ENCODE measurements around the gene NR4A3.

NR4A3 gene

DNA sequence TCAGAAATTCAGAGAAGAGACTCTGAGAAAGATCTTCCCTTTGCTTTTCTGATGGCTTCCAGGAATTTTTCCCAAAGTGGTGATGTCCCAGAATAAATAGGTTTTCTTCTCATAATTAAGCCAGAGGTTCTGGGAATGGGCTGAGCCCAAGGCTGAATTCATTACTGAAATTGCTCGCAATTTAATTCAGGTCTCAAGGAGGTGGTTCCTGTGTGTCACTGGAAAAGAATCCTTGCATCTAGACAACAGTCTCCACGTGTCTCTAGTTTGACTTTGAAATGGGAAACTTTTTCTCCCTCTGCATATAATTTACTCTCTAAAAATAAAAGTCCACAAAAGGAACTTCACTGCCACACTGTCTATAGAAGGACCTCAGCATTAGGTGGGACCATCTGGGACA, 57.0 kb downstream of the NR4A3 start:
- DNase-seq = peak; percentile 37

DNA sequence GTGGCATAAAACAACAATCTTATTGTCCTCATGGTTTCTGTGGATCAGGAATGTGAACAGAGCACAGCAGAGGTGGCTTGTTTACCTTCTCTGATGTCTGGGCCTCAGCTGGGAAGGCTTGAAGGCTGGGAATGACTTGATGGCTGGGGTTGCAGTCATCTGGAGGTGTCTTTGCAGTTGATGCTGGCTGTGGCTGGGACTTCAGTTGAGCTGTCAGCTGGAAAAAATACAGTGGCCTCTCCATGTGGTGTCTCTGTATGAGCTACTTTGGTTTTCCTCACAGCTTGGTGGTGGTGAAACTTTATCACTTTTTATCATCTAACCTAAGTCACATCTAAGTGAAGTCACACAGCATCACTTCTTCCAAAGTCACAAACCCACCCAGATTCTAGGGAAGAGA, 60.1 kb downstream of the NR4A3 start:
- no peak for DNase-seq

- no peak for DNase-seq
Measured at GRCh38 chr9:99885747-99886146, 64.1 kb downstream of the NR4A3 start.

DNA sequence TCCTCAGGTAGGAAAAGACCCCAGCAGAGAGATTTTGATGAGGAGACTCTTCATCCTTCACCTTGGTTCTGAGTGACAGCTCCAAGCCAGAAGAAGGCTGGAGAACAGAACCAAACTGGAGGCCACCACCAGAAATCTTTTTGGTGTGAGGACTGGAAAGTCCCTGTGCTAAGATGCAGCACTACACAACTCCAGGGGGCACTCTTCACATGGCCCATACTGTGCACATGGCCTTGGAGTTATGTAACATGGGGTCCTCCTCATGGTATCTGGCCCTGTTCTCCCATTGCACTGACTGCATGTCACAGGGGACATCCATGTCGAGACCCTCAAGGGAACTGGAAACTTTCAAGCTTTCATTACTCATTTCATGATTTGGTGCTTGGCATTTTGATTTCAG, 67.4 kb downstream of the NR4A3 start:
- DNase-seq = no peak

DNA sequence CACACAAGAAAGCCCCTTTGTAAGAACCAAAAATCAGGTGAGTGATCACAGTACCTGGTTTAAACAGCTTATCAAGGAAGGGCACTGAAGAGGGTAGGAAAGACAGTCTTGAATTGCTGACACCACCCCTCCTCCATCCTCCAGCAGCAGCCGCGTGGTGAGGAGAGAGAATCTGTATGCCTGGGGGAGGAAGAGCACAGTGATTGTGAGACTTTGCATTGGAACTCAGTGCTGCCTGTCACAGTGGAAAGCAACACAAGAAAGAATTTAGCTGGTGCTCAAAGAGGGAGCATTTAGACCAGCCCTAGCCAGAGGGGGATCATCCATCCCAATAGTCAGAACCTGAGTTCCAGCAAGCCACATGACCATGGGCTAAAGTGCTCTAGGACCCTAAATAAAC, 73.1 kb downstream of the NR4A3 start:
- DNase-seq = no peak

GRCh38 chr9:99895510-99895909, 73.8 kb downstream of the NR4A3 start:
- DNase-seq = no peak

GRCh38 chr9:99896119-99896518, 74.4 kb downstream of the NR4A3 start:
- DNase-seq = no peak

- DNase-seq = no peak
Measured at GRCh38 chr9:99903393-99903792, 81.7 kb downstream of the NR4A3 start.

DNA sequence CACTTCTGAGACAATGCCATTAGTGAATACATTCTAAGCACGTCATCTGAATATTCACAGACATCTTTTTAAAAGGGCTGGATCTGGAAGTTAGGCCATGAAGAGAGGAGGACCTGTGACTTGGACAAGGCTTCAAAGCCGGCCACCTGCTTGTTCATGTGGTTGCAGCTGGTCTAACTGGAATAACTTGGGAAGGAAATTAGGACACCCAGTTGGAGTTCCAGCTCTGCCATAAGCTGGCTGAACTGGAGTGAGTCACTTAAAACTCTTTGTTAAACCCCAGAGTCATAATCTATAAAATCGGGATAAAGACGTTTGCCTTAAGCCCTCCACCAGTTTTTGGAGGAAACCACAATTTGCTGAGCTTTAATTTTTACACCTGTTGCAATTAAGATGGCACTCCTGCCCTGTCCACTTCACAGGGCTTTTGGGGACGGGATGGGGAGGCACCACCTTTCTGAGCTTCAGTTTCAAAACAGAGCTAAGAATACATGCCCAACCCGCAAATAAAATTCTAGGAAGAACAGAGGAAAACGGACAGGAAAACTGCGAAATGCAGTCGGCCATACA, 84.2 kb downstream of the NR4A3 start:
- DNase-seq = no peak

GRCh38 chr9:99906403-99907207, 84.9 kb downstream of the NR4A3 start, which contains the start of gene STX17:
TSS of gene STX17 (plus strand) at chr9:99906654. CDS start at chr9:99915240, 8,586 bp downstream.
- peak; percentile 71 for DNase-seq

DNA sequence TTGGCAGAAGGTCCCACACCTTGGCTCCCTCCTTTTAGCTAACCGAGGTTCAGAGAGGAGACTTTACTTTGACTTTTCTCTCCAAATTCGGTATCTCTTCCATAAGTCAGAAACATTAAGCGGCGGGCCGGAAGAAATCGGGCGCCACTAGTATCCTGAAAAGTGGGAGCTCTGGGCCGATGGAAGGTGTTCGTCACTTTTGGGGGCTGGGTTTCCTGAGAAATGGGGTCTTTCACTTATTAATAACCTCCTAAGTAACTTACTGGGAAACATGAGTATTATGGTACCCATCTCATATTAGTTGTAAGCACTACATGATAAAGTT, 85.5 kb downstream of the NR4A3 start:
- no peak for DNase-seq

GRCh38 chr9:99911600-99911999, 89.9 kb downstream of the NR4A3 start:
- no peak for DNase-seq

Measured in fibroblast of skin of abdomen (primary cell).